ENCODE data around the gene NPAT.

Gene NPAT
- total RNA-seq: 171 to 212 reads per million in 2 donors

DNA sequence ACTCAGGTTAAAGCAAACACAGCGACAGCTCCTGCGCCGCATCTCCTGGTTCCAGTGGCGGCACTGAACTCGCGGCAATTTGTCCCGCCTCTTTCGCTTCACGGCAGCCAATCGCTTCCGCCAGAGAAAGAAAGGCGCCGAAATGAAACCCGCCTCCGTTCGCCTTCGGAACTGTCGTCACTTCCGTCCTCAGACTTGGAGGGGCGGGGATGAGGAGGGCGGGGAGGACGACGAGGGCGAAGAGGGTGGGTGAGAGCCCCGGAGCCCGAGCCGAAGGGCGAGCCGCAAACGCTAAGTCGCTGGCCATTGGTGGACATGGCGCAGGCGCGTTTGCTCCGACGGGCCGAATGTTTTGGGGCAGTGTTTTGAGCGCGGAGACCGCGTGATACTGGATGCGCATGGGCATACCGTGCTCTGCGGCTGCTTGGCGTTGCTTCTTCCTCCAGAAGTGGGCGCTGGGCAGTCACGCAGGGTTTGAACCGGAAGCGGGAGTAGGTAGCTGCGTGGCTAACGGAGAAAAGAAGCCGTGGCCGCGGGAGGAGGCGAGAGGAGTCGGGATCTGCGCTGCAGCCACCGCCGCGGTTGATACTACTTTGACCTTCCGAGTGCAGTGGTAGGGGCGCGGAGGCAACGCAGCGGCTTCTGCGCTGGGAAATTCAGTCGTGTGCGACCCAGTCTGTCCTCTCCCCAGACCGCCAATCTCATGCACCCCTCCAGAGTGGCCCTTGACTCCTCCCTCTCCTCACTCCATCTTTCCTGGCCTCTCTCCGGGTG lies at the start of gene NPAT, which contains the start of gene ATM:
TSS of gene NPAT (minus strand) at position 65 of the 774 bp plus-strand sequence. CDS start 102 bp downstream, outside the sequence.
TSS of gene ATM (plus strand) at position 494 of the 774 bp plus-strand sequence. CDS start 4,558 bp downstream, outside the sequence.
- peak; percentile 98 for DNase-seq

GRCh38 chr11:108269583-108269982 lies 47.1 kb upstream of the NPAT start:
- no peak for DNase-seq

DNA sequence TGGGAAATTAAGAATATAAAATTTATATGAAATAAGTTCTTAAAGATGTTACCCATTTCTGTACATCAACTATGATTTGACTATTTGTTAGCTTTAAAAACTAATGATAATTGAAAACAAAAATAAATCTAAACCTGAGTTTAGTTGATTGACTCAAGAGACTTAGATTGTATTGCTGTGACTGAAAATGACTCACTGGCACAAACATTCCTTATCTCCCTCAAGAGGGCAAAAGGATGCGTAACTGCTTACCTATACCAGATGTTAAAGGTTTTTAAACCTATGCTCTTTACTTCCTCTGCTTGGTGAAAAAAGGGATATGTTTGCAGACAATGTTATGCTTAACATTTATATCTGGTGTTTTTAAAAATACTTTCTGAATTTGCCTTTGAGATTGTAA lies 30.7 kb upstream of the NPAT start:
- no peak for DNase-seq

GRCh38 chr11:108246885-108247284 lies 24.4 kb upstream of the NPAT start:
- DNase-seq: no peak

- no peak for DNase-seq
Observed at GRCh38 chr11:108246308-108246707, 23.9 kb upstream of the NPAT start.

- DNase-seq: no peak
Observed at GRCh38 chr11:108242422-108242821, 20.0 kb upstream of the NPAT start.

DNA sequence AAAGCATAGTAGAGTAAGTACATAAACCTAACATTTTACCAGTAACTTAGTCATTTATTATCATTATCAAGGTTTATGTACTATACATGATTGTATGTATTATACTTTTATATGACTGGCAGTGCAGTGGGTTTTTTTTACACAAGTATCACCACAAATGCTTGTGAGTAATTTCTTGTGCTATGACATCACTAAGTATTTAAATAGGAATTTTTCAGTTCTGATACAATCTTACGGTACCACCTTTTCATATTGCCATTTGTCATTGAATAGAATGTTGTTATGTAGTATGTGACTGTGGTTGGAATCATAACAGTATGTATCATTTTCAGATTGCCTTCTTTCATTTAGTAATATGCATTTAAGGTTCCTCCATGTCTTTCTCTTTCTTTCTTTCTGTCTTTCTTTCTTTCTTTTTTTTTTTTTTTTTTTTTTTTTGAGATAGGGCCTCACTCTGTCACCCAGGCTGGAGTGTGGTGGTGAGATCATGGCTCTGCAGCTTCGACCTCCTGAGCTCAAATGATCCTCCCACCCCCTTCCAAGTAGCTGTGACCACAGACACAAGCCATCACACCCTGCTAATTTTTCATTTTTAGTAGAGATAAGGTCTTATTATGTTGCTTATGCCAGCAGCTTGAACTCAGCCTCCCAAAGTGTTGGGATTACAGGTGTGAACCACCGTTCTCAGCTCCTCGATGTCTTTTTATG lies 19.0 kb upstream of the NPAT start:
- DNase-seq: no peak

- DNase-seq: no peak
Observed at GRCh38 chr11:108239076-108239475, 16.6 kb upstream of the NPAT start.

GRCh38 chr11:108237058-108237481 lies 14.6 kb upstream of the NPAT start:
- no peak for DNase-seq

GRCh38 chr11:108235633-108236032 lies 13.2 kb upstream of the NPAT start:
- no peak for DNase-seq

GRCh38 chr11:108235192-108235591 lies 12.8 kb upstream of the NPAT start:
- no peak for DNase-seq

DNA sequence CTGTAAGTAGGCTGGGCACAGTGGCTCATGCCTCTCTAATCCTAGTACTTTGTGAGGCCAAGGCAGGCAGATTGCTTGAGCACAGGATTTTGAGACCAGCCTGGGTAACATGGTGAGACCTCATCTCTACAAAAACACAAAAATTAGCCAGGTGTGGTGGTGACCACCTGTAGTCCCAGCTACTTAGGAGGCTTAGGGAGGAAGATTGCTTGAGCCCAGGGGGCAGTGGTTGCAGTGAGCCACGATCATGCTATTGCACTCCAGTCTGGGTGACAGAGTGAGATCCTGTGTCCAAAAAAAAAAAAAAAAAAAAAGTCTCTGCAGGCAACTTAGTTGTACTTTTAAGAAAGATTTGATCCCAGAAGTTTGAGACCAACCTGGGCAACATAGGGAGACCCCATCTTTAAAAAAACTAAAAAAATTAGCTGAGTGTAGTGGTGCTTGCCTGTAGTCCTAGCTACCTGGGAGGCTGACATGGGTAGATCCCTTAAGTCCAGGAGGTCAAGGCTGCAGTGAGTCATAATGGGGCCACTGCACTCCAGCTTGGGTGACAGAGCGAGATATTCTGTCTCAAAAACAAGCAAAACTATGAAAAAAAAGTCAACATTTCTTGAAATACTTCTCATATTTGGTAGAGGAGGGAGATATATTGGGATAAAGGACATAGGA lies 11.0 kb upstream of the NPAT start:
- no peak for DNase-seq

- no peak for DNase-seq
Observed at GRCh38 chr11:108228251-108228650, 5.8 kb upstream of the NPAT start.

GRCh38 chr11:108226036-108226435 lies 3.6 kb upstream of the NPAT start:
- DNase-seq: no peak

- DNase-seq: no peak
Observed at GRCh38 chr11:108224911-108225786, 2.7 kb upstream of the NPAT start.

GRCh38 chr11:108224366-108224765 lies 1.9 kb upstream of the NPAT start:
- DNase-seq: no peak

DNA sequence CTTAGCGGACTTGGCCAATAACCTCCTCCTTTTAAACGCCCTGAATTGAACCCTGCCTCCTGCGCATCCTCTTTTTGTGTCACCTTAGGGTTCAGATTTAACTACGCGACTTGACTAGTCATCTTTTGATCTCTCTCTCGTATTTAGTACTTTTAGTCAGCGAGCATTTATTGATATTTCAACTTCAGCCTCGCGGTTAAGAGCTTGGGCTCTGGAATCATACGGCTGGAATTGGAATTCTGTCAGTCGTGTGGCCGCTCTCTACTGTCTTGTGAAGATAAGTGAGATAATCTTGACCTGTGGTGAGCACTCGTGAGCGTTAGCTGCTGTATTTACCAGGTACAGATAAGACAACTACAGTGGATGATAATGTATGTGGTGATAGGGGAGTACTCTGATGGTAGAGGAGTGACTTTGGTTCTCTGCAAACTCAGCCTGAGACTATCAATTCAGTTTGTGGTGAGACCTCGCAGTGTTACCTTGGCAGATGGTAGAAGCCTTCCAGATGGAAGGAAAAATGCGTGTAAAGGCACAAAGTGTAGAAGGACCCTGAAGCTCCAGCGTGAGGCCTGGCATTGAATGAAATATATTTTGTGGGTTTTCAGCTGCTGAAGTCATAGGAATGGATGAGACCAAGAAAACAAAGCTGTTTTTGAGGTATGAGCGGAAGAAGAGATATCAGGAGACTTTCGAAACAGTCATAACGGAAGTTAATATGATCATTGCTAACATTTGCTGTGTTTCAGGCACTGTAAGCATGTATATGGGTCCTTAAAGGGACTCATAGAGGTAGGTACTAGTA lies 1.1 kb upstream of the NPAT start:
- no peak for DNase-seq

GRCh38 chr11:108221911-108222573 lies 396 bp downstream of the NPAT start:
- DNase-seq: peak; percentile 15

GRCh38 chr11:108221371-108221770 lies 1.1 kb downstream of the NPAT start:
- DNase-seq: no peak

DNA sequence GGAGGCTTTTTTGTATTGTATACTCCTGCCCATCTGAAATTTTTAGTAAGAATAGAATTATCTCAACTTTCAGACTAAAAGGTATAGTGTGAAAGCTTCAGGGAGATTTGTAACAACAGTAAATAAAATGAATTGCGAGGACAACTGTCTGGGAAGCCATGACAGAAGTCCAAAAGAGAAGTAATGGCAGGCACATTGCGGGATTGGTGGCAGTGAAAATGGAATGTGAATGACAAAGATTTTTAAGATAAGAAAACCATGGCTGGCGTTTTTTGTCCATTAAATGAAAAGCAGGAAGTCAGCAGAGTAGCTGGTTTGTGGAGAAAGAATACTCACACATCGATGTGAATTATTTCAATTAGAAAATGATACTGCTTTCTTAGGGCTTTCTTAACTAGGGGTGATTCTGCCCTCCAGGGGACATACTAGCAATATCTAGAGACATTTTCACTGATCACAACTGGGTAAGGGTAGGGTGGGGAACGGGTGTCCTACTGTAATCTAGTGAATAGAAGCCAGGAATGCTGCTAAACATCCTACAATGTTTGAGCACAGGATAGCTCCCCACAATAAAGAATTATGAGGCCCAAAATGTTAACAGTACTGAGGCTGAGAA lies 1.6 kb downstream of the NPAT start:
- DNase-seq: no peak

All from activated gamma-delta T cell (primary cell).